Measurements from ENCODE around the gene SYNGR1.

The SYNGR1 gene

GRCh38 chr22:39389420-39389819 is 39.6 kb downstream of the SYNGR1 start:
- 82% methylated on average over 7 of the region's 11 CpGs; no CpG with 5 or more reads in 1 of the 2 experiments for WGBS, 2 experiments (ENCODE audit: insufficient coverage in 2 of 2)
- Histone ChIP-seq H3K4me3 (ENCODE audit: extremely low read depth, insufficient read depth, low read length, poor library complexity, severe bottlenecking) (no peak overlapping the region), H3K4me1 (ENCODE audit: control insufficient read depth, insufficient read depth, low read length, poor library complexity, severe bottlenecking) (no peaks in the 10 kb centered on the region), H3K27ac (ENCODE audit: low read depth, low read length, severe bottlenecking) (no peak overlapping the region), H3K36me3 (ENCODE audit: control insufficient read depth, insufficient read depth, low read length) (no peaks in the 10 kb centered on the region), H3K9me3 (ENCODE audit: control insufficient read depth, low read length) (no peaks in the 10 kb centered on the region)

GRCh38 chr22:39392341-39392948 is 42.7 kb downstream of the SYNGR1 start:
- Histone ChIP-seq H3K4me1 (ENCODE audit: control insufficient read depth, insufficient read depth, low read length, poor library complexity, severe bottlenecking) (peaks cover 9% of the 10 kb centered on the region), H3K36me3 (ENCODE audit: control insufficient read depth, insufficient read depth, low read length) (no peaks in the 10 kb centered on the region), H3K27ac (ENCODE audit: low read depth, low read length, severe bottlenecking) (no peak overlapping the region), H3K4me3 (ENCODE audit: extremely low read depth, insufficient read depth, low read length, poor library complexity, severe bottlenecking) (no peak overlapping the region), H3K9me3 (ENCODE audit: control insufficient read depth, low read length) (no peaks in the 10 kb centered on the region)
- 88 to 93% methylated on average over 7 to 9 of the region's 9 CpGs for WGBS, 2 experiments (ENCODE audit: insufficient coverage in 2 of 2)

GRCh38 chr22:39395936-39396796 is 46.4 kb downstream of the SYNGR1 start:
- Histone ChIP-seq H3K9me3 (ENCODE audit: control insufficient read depth, low read length) (no peaks in the 10 kb centered on the region), H3K4me3 (ENCODE audit: extremely low read depth, insufficient read depth, low read length, poor library complexity, severe bottlenecking) (no peak overlapping the region), H3K36me3 (ENCODE audit: control insufficient read depth, insufficient read depth, low read length) (no peaks in the 10 kb centered on the region), H3K4me1 (ENCODE audit: control insufficient read depth, insufficient read depth, low read length, poor library complexity, severe bottlenecking) (peaks cover 9% of the 10 kb centered on the region), H3K27ac (ENCODE audit: low read depth, low read length, severe bottlenecking) (no peak overlapping the region)
- WGBS, 2 experiments (ENCODE audit: insufficient coverage in 2 of 2), result 85 to 92% methylated on average over 9 to 10 of the region's 11 CpGs

- 96% methylated on average over 3 of the region's 3 CpGs for WGBS, 2 experiments (ENCODE audit: insufficient coverage in 2 of 2)
- Histone ChIP-seq H3K27ac (ENCODE audit: low read depth, low read length, severe bottlenecking) (no peak overlapping the region), H3K4me3 (ENCODE audit: extremely low read depth, insufficient read depth, low read length, poor library complexity, severe bottlenecking) (no peak overlapping the region), H3K4me1 (ENCODE audit: control insufficient read depth, insufficient read depth, low read length, poor library complexity, severe bottlenecking) (peaks cover 9% of the 10 kb centered on the region), H3K9me3 (ENCODE audit: control insufficient read depth, low read length) (no peaks in the 10 kb centered on the region), H3K36me3 (ENCODE audit: control insufficient read depth, insufficient read depth, low read length) (no peaks in the 10 kb centered on the region)
Measured at GRCh38 chr22:39396797-39397195, 47.0 kb downstream of the SYNGR1 start.

DNA sequence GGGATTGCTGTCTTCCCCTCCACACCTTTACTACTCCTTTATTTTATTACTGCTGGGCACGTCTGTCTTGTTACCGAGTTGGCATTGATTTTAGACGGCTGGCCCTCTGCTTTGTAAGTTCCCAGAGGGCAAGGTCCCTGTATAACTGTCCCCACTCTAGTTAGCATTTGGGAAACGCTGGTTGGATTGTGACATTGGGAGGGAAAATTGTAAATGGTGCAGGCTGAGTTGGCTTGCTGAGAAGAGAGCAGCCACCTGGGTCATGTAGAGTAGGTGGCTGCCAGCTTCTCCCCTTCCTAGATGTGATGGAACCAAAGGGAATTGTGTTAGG is 51.5 kb downstream of the SYNGR1 start:
- Histone ChIP-seq H3K4me3 (ENCODE audit: extremely low read depth, insufficient read depth, low read length, poor library complexity, severe bottlenecking) (no peak overlapping the region), H3K9me3 (ENCODE audit: control insufficient read depth, low read length) (no peaks in the 10 kb centered on the region), H3K27ac (ENCODE audit: low read depth, low read length, severe bottlenecking) (no peak overlapping the region), H3K36me3 (ENCODE audit: control insufficient read depth, insufficient read depth, low read length) (peaks cover 15% of the 10 kb centered on the region), H3K4me1 (ENCODE audit: control insufficient read depth, insufficient read depth, low read length, poor library complexity, severe bottlenecking) (peaks cover 6% of the 10 kb centered on the region)
- 100% methylated on average over 2 to 4 of the region's 4 CpGs for WGBS, 2 experiments (ENCODE audit: insufficient coverage in 2 of 2)

- Histone ChIP-seq H3K27ac (ENCODE audit: low read depth, low read length, severe bottlenecking) (no peak overlapping the region), H3K9me3 (ENCODE audit: control insufficient read depth, low read length) (no peaks in the 10 kb centered on the region), H3K4me1 (ENCODE audit: control insufficient read depth, insufficient read depth, low read length, poor library complexity, severe bottlenecking) (no peaks in the 10 kb centered on the region), H3K4me3 (ENCODE audit: extremely low read depth, insufficient read depth, low read length, poor library complexity, severe bottlenecking) (no peak overlapping the region), H3K36me3 (ENCODE audit: control insufficient read depth, insufficient read depth, low read length) (peaks cover 15% of the 10 kb centered on the region)
- 88 to 89% methylated on average over 22 to 26 of the region's 28 CpGs for WGBS, 2 experiments (ENCODE audit: insufficient coverage in 2 of 2)
Measured at GRCh38 chr22:39405346-39406085, 55.7 kb downstream of the SYNGR1 start.

DNA sequence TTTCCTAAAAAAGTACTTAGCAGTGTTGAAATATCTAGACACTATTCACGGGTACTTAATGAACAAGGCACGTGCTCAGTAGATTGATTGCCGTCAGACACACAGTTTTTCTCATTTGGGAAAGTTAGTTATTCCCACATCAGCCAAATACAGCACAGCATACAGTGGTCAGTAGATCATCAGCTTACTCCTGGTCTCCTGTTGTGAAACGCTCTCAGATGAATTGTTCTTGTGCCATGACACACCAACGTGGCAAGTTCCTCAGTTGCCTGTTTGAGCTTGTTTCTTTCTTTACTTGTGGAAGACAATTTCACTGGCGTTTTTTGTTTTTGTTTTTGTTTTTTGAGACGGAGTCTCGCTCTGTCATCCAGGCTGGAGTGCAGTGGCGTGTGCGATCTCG is 58.4 kb downstream of the SYNGR1 start:
- H3K27ac ChIP-seq (ENCODE audit: low read depth, low read length, severe bottlenecking), result no peak overlapping the region
- H3K4me1 ChIP-seq (ENCODE audit: control insufficient read depth, insufficient read depth, low read length, poor library complexity, severe bottlenecking), result no peaks in the 10 kb centered on the region
- 95 to 99% methylated on average over 7 to 8 of the region's 11 CpGs for WGBS, 2 experiments (ENCODE audit: insufficient coverage in 2 of 2)
- no peaks in the 10 kb centered on the region for H3K9me3 ChIP-seq (ENCODE audit: control insufficient read depth, low read length)
- peaks cover 15% of the 10 kb centered on the region for H3K36me3 ChIP-seq (ENCODE audit: control insufficient read depth, insufficient read depth, low read length)
- H3K4me3 ChIP-seq (ENCODE audit: extremely low read depth, insufficient read depth, low read length, poor library complexity, severe bottlenecking), result no peak overlapping the region

- Histone ChIP-seq H3K27ac (ENCODE audit: low read depth, low read length, severe bottlenecking) (no peak overlapping the region), H3K36me3 (ENCODE audit: control insufficient read depth, insufficient read depth, low read length) (peaks cover 15% of the 10 kb centered on the region), H3K4me1 (ENCODE audit: control insufficient read depth, insufficient read depth, low read length, poor library complexity, severe bottlenecking) (no peaks in the 10 kb centered on the region), H3K4me3 (ENCODE audit: extremely low read depth, insufficient read depth, low read length, poor library complexity, severe bottlenecking) (no peak overlapping the region), H3K9me3 (ENCODE audit: control insufficient read depth, low read length) (no peaks in the 10 kb centered on the region)
- WGBS, 2 experiments (ENCODE audit: insufficient coverage in 2 of 2), result no CpG with 5 or more reads among the region's 1 CpG
Measured at GRCh38 chr22:39408807-39409206, 59.0 kb downstream of the SYNGR1 start.

GRCh38 chr22:39409516-39410029 is 59.8 kb downstream of the SYNGR1 start:
- Histone ChIP-seq H3K9me3 (ENCODE audit: control insufficient read depth, low read length) (no peaks in the 10 kb centered on the region), H3K36me3 (ENCODE audit: control insufficient read depth, insufficient read depth, low read length) (peaks cover 10% of the 10 kb centered on the region), H3K4me1 (ENCODE audit: control insufficient read depth, insufficient read depth, low read length, poor library complexity, severe bottlenecking) (no peaks in the 10 kb centered on the region), H3K4me3 (ENCODE audit: extremely low read depth, insufficient read depth, low read length, poor library complexity, severe bottlenecking) (no peak overlapping the region), H3K27ac (ENCODE audit: low read depth, low read length, severe bottlenecking) (no peak overlapping the region)
- WGBS, 2 experiments (ENCODE audit: insufficient coverage in 2 of 2), result 98 to 99% methylated on average over 5 of the region's 11 CpGs

DNA sequence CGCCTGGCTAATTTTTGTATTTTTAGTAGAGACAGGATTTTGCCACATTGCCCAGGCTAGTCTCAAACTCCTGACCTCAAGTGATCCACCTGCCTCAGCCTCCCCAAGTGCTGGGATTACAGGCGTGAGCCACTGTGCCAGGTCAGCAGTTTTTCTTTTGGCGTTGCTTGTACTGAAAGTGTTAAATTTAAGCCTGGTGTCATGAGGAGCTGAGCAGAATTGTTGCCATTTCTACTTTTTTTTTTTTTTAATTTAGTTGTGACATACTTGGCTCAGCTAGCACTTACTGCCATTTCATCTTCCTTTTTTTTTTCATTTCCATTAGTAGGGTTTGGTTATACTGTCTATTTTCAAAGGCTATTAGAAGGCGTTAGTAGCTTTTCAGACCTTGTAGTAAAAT is 60.5 kb downstream of the SYNGR1 start:
- H3K9me3 ChIP-seq (ENCODE audit: control insufficient read depth, low read length), result no peaks in the 10 kb centered on the region
- no peaks in the 10 kb centered on the region for H3K4me1 ChIP-seq (ENCODE audit: control insufficient read depth, insufficient read depth, low read length, poor library complexity, severe bottlenecking)
- no peak overlapping the region for H3K27ac ChIP-seq (ENCODE audit: low read depth, low read length, severe bottlenecking)
- peaks cover 11% of the 10 kb centered on the region for H3K36me3 ChIP-seq (ENCODE audit: control insufficient read depth, insufficient read depth, low read length)
- H3K4me3 ChIP-seq (ENCODE audit: extremely low read depth, insufficient read depth, low read length, poor library complexity, severe bottlenecking), result no peak overlapping the region
- WGBS, 2 experiments (ENCODE audit: insufficient coverage in 2 of 2), result 94 to 100% methylated on average over 1 to 3 of the region's 4 CpGs

Data from mesodermal cell (in vitro differentiated cells).